C4-2B (cell line): ENCODE data around the gene FOXK1.

Source experiments
- H3K27ac ChIP-seq: fragments of 450-650 bp; 2 replicates; pipeline ENCODE4 v1.5.1; 2017
- CTCF ChIP-seq: fragments of 450-650 bp; conservative IDR thresholded peaks from 2 replicates; pipeline ENCODE4 v1.5.1; 2017; ENCODE audit warnings: mild to moderate bottlenecking
- ZFX ChIP-seq: fragments of 450-650 bp; IDR thresholded peaks from 2 replicates; pipeline ENCODE4 v1.6.1; 2017

FOXK1 gene

GRCh38 chr7:4742051-4742573, 60.0 kb downstream of the FOXK1 start:
- H3K27ac ChIP-seq, result no peak overlapping the region
- no peak for TF ChIP-seq ZFX
- TF ChIP-seq CTCF, result no peak

DNA sequence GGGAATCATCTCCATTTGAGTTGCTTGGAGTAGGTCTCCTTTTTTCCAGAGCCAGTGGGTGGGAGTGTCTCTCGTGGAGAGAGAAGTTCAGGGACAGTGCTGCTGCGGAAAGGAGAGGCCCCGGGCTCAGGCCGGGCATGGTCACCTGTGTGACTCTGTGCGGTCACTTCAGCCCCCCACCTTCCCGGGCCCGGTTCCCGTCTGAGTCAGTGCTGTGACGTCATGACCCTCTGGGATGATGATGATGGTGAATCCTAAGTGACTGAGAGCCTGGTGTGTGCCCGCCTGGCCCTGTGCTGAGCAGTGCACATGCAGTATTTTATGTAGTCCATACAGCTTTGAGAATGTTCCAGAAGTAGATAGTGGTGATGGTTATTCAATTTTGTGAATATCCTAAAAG, 60.8 kb downstream of the FOXK1 start:
- no peak overlapping the region for H3K27ac ChIP-seq
- TF ChIP-seq ZFX, result no peak
- TF ChIP-seq CTCF, result no peak

GRCh38 chr7:4744391-4745264, 62.5 kb downstream of the FOXK1 start:
- H3K27ac ChIP-seq, result peak overlapping the region; percentile 41
- TF ChIP-seq ZFX (no peak), CTCF (no peak)

DNA sequence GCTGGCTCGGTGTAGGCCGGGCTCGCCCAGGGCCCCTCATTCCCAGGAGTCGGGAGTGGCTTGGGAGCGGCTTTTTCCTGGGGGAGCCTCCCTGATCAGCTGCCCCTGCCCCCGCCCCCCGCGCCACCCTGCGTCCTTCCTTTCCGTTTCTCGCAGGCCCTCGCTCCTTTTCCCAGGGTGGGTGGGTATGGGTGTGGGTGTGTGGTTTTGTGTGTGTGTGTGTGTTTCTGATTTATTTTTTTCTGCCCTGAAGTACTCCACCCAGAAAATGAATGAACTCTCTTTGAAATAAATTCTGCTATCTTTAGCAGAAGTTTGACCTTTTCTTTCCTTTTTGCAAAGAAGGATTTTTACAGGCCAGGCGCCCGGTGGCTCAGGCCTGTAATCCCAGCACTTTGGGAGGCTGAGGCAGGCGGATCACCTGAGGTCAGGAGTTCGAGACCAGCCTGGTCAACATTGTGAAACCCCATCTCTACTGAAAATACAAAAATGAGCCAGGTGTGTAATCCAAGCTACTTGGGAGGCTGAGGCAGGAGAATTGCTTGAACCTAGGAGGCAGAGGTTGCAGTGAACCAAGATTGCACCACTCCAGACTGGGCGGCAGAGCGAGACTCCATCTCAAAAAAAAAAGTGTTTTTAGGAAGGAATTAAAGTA, 63.3 kb downstream of the FOXK1 start:
- no peak for TF ChIP-seq CTCF
- no peak for TF ChIP-seq ZFX

DNA sequence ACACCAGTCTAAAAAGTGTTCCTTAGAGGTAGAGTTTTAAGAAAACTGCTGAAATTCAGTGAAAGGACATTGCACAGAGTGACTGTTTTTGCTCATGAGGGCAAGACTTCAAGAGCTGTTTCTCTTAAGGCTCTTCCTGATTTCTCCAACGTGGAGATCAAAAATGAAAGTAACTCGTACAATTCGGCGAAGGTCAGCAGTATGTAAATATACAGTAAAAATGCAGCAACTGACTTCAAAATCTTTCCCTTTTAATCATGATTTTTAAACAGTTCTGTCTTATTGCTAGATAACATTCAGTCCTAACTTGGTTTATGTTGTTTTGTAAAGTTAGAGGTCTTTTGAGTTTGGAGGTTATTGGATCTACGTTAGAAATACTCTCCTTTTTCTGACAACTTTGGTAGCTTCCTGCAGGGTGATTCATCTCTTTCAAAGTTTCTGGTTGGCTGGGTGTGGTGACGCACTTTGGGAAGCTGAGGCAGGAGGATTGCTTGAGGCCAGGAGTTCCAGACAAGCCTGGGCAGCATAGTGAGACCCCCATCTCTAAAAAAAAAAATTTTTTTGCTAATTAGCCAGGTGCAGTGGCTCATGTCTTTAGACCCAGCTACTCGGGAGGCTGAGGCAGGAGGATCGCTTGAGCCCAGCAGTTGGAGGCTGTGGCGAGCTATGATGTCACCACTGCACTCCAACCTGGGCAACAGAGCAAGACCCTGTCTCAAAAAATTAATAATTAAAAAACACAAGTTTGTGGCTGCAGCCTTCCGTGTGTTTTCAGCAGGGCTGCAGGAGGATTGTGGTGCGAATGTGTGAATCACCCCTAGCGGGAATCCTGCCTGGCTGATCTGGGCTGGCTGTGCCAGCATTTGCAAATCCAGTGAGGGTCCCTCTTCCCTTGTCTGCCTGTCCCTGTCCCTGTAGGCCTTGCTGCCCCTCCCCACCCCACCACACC, 64.2 kb downstream of the FOXK1 start:
- no peak overlapping the region for H3K27ac ChIP-seq
- TF ChIP-seq ZFX, result no peak
- TF ChIP-seq CTCF, result no peak

More for the DNA sequence above, 63.3 kb downstream of the FOXK1 start:
- peak overlapping the region; percentile 41 for H3K27ac ChIP-seq

DNA sequence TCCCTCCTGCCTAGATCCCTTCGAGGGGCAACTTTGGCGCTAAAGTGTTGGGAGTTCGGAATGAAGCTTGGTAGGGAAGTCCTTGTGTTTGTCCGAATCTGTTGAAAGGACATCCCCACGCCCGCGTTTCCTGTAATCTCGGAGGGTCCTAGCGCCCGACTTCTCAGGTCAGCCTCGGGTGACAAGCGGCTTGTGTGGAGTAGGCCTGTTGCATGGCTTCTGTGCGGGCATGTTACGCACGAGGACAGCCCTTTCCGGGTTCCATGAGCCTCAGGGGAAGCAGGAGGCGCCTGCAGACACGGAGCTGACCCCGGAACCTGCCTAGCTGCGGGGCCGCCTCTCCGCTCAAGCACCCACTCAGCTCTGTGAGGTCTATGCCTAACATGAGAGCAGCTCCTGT, 64.9 kb downstream of the FOXK1 start:
- no peak overlapping the region for H3K27ac ChIP-seq
- no peak for TF ChIP-seq ZFX
- no peak for TF ChIP-seq CTCF
